Stimulated activated CD4-positive, alpha-beta T cell treated with anti-CD3 and anti-CD28 coated beads, Interleukin-1b, Interleukin-23, amount 100 ng/mL, for 48 hours (primary cell): ENCODE results near the gene MFSD6.

ENCODE experiments used
- DNase-seq: peaks from one replicate; pipeline ENCODE4 v3.0.0-alpha.2; 2020

The MFSD6 gene

DNA sequence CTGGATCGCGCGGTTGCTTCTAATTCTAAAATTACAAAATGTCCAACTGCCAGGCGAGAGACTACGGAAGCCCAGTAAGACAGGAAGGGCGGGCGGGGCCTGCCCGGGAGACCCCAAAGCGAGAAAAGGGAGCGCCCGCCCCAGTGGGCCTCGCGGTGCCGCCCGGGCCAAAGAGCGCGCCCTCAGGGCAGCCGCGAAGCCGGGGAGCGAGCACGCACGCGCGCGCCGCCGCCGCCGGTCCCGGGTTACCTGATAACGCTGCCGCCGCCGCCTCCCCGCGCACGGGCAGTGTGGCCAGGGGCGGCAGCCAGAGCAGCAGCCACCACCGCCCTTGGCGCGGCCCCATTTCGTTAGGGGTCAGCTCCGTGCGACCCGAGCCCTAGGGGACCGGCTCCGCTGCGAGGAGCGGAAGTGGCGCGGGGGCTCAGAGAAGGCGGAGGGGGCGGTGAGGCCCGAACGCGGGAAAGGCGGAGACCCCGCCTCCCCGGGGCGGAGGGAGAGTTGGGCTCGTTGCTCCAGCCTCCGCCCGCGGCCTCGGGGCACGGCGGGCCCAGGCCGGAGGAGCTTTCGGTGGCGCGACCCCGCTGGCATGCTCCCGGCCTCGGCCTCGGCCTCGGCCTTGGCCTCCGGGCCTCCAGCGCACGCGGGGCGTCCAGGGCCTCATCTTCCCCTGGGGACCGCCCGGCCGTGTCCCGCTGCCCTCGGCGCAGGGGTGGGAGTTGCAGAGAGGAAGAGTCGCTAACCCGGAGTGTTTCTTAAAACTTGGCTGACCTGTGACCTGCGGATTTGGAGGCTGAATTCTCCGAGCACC, 126.4 kb downstream of the MFSD6 start, which contains the start of gene NEMP2:
Gene NEMP2, minus strand, starts transcription at position 413 of the 811 bp plus-strand sequence. Its CDS starts 67 bp downstream, at position 346.
- DNase-seq: peak; percentile 82

DNA sequence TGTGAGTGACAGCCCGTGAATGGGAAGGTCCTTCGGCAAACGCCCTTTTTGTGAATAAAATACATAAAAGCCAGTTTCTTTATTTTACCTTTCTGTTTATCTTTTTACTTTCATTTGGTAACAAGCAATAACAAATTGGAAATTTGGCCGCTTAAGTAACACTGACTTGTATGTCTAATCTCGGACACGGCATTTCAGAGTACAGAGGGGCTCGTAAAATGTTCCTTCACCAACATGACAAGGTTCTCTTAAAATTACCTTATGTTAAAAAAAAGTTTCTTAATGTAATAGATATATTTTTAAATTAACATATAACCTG, 126.9 kb downstream of the MFSD6 start:
- DNase-seq: no peak

DNA sequence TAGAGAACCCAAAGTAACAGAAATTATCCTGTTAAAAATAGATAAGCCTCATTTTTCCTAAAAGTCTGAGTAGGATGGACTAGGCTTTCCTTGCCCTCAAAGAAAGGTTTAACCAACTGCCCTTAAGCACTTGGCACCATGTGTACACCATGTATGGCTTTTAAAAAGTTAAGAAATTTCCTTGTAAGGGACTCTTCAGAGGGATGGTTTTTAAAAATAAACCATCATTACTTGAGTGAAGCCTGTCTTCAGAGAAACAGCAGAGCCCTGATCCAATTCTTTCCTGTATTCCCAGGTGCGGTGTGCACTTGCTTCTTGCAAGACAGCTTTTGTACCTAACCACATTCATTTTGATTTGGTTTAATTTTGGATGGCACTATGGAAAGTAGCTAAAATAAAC, 127.4 kb downstream of the MFSD6 start:
- DNase-seq: no peak

- DNase-seq: no peak
Measured at GRCh38 chr2:190537765-190538164, 129.6 kb downstream of the MFSD6 start.

GRCh38 chr2:190538201-190538600, 130.0 kb downstream of the MFSD6 start:
- no peak for DNase-seq

DNA sequence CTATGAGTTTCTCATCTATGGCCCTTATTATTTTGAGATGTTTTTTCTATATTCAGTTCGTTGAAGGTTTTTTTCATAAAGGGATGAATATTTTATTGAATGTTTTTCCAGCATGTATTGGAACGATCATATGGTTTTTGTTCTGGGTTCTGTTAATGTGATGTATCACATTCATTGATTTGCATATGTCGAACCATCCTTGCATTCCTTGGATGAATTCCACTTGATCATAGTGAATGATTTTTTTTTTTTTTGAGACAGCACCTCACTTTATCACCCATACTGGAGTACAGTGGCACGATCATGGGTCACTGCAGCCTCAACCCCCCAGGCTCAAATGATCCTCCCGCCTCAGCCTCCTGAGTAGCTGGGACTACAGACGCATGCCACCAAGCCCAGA, 131.9 kb downstream of the MFSD6 start:
- DNase-seq: no peak

- no peak for DNase-seq
Measured at GRCh38 chr2:190545093-190545492, 136.9 kb downstream of the MFSD6 start.

DNA sequence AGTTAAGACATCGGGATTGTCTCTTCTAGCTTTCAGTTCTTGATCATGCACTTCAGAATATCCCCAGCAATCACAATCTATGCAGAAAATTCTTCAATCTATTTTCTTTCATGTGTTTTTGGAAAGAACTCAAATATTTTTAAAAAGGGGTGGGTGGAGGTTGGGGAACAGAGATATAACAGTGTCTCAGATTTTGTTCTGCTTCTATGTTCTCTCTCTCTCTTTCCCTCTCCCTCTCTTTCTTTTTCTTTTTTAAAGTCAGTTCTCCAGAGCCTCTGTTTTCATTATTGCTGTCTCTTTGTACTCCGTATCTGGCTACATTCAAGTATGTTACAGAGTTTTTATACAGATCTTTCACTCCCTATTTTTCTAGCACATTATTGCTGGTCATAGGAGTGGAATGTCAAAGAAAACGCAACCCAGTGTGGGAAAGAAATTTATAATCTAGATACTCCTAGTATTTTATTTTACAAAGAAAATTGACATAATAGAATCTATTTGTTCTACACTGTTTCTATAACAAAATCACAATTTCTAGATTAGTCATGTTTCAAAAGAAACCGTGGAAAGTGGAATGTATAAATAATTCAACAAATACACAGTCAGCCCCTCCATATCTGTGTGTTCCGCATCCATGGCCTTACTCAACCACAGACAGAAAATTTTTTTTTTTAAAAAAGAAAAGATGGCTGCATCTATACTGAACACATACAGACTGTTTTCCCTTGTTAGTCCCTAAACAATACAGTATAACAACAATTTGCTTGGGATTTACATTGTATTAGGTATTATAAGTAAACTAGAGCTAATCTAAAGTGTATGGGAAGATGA, 137.6 kb downstream of the MFSD6 start:
- DNase-seq: no peak

GRCh38 chr2:190546734-190547133, 138.6 kb downstream of the MFSD6 start:
- no peak for DNase-seq

GRCh38 chr2:190547886-190548285, 139.7 kb downstream of the MFSD6 start:
- no peak for DNase-seq

- no peak for DNase-seq
Measured at GRCh38 chr2:190550137-190550536, 142.0 kb downstream of the MFSD6 start.
